H9 (cell line): ENCODE data around the gene POU2F1. TPM values are rescaled to one million over a fixed set of nuclear protein-coding genes. Genes with fewer than 3 reads are reported as not detected.

Experiments used
- DNase-seq: peaks from one replicate; pipeline ENCODE4 v3.0.0-alpha.2; 2017
- H2AFZ ChIP-seq: one replicate; pipeline ENCODE4 v1.6.1; 2013; ENCODE audit warnings: mild to moderate bottlenecking, low read length, control low read depth, moderate library complexity
- H2AK5ac ChIP-seq: 2 replicates; pipeline ENCODE4 v1.6.1; 2013; ENCODE audit warnings: low read length, control low read depth, mixed read lengths; ENCODE audit not compliant: insufficient read length
- H2BK120ac ChIP-seq: one replicate; pipeline ENCODE4 v1.6.1; 2013; ENCODE audit warnings: low read depth, mild to moderate bottlenecking, low read length, control low read depth, inconsistent platforms; ENCODE audit not compliant: poor library complexity, severe bottlenecking
- H2BK12ac ChIP-seq: 2 replicates; pipeline ENCODE4 v1.6.1; 2013; ENCODE audit warnings: low read length, control low read depth, mixed read lengths, low read depth; ENCODE audit not compliant: insufficient read length
- H2BK15ac ChIP-seq: 2 replicates; pipeline ENCODE4 v1.6.1; 2013; ENCODE audit warnings: low read depth, low read length, control low read depth
- H2BK20ac ChIP-seq: one replicate; pipeline ENCODE4 v1.6.1; 2013; ENCODE audit warnings: low read depth, mild to moderate bottlenecking, low read length, control low read depth, inconsistent platforms; ENCODE audit not compliant: poor library complexity, severe bottlenecking
- H2BK5ac ChIP-seq: 2 replicates; pipeline ENCODE4 v1.6.1; 2013; ENCODE audit warnings: low read length, control low read depth, mixed read lengths; ENCODE audit not compliant: insufficient read length
- H3K14ac ChIP-seq: 2 replicates; pipeline ENCODE4 v1.6.1; 2013; ENCODE audit warnings: low read length, control low read depth; ENCODE audit not compliant: insufficient read depth
- H3K18ac ChIP-seq: 2 replicates; pipeline ENCODE4 v1.6.1; 2013; ENCODE audit warnings: low read depth, mild to moderate bottlenecking, mixed read lengths, low read length, control low read depth; ENCODE audit not compliant: insufficient read length
- H3K23ac ChIP-seq: 2 replicates; pipeline ENCODE4 v1.6.1; 2013; ENCODE audit warnings: low read length, control low read depth, mixed read lengths, low read depth; ENCODE audit not compliant: insufficient read length
- H3K23me2 ChIP-seq: 2 replicates; pipeline ENCODE4 v1.6.1; 2013; ENCODE audit warnings: low read depth, mild to moderate bottlenecking, mixed read lengths, low read length, control low read depth; ENCODE audit not compliant: insufficient read length, poor library complexity, severe bottlenecking
- H3K27ac ChIP-seq: 2 replicates; pipeline ENCODE4 v1.5.1; 2013; ENCODE audit warnings: low read length, control low read depth, mixed read lengths, low read depth; ENCODE audit not compliant: insufficient read length
- H3K27me3 ChIP-seq: 2 replicates; pipeline ENCODE4 v1.6.1; 2013; ENCODE audit warnings: low read length, control low read depth, inconsistent platforms; ENCODE audit not compliant: insufficient read depth
- H3K4ac ChIP-seq: 2 replicates; pipeline ENCODE4 v1.6.1; 2013; ENCODE audit warnings: low read depth, mild to moderate bottlenecking, control low read depth, inconsistent platforms, low read length, moderate library complexity
- H3K4me1 ChIP-seq: 2 replicates; pipeline ENCODE4 v1.6.1; 2013; ENCODE audit warnings: low read length, control low read depth, inconsistent platforms; ENCODE audit not compliant: insufficient read depth
- H3K4me2 ChIP-seq: 2 replicates; pipeline ENCODE4 v1.6.1; 2013; ENCODE audit warnings: low read length, control low read depth, mixed read lengths; ENCODE audit not compliant: insufficient read length, insufficient read depth
- H3K56ac ChIP-seq: 2 replicates; pipeline ENCODE4 v1.6.1; 2013; ENCODE audit warnings: low read depth, mild to moderate bottlenecking, mixed read lengths, low read length, control low read depth; ENCODE audit not compliant: insufficient read length
- H3K79me1 ChIP-seq: 2 replicates; pipeline ENCODE4 v1.6.1; 2013; ENCODE audit warnings: low read depth, mild to moderate bottlenecking, moderate library complexity, low read length, control low read depth, inconsistent platforms; ENCODE audit not compliant: insufficient read depth, poor library complexity, severe bottlenecking
- H3K79me2 ChIP-seq: 2 replicates; pipeline ENCODE4 v1.6.1; 2013; ENCODE audit warnings: low read length, control low read depth, inconsistent platforms; ENCODE audit not compliant: insufficient read depth
- H3K9ac ChIP-seq: 2 replicates; pipeline ENCODE4 v1.6.1; 2013; ENCODE audit warnings: low read length, control low read depth, mixed read lengths; ENCODE audit not compliant: insufficient read length; ENCODE audit errors: extremely low read depth
- H3K9me3 ChIP-seq: one replicate; pipeline ENCODE4 v1.6.1; 2013; ENCODE audit warnings: low read depth, low read length, inconsistent platforms; ENCODE audit not compliant: control insufficient read depth
- H3T11ph ChIP-seq: one replicate; pipeline ENCODE4 v1.6.1; 2013; ENCODE audit warnings: mild to moderate bottlenecking, low read length, control low read depth, inconsistent platforms
- H4K20me1 ChIP-seq: one replicate; pipeline ENCODE4 v1.6.1; 2013; ENCODE audit not compliant: control insufficient read depth, insufficient read length, insufficient read depth
- H4K5ac ChIP-seq: 2 replicates; pipeline ENCODE4 v1.6.1; 2013; ENCODE audit warnings: low read depth, mild to moderate bottlenecking, mixed read lengths, low read length, control low read depth; ENCODE audit not compliant: insufficient read length
- H4K8ac ChIP-seq: replicated peaks from 2 replicates; pipeline ENCODE4 v1.6.1; 2013; ENCODE audit warnings: low read length, control low read depth, mixed read lengths, low read depth; ENCODE audit not compliant: insufficient read length
- H4K91ac ChIP-seq: 2 replicates; pipeline ENCODE4 v1.6.1; 2013; ENCODE audit warnings: low read depth, mild to moderate bottlenecking, moderate library complexity, mixed read lengths, low read length, control low read depth; ENCODE audit not compliant: insufficient read length
- H3K27ac Mint-ChIP-seq, 3 experiments: 2 replicates in 2 of 3; 3 replicates in 1 of 3; pipeline ENCODE4 v1.8.0; 2020 to 2021; ENCODE audit warnings: mixed read lengths in 3 of 3, mild to moderate bottlenecking in 1 of 3, moderate library complexity in 1 of 3
- H3K27me3 Mint-ChIP-seq: 2 replicates; pipeline ENCODE4 v1.8.0; 2021; ENCODE audit warnings: low read depth, mild to moderate bottlenecking, moderate library complexity, mixed read lengths
- H3K36me3 Mint-ChIP-seq, 3 experiments: 2 replicates in 2 of 3; 3 replicates in 1 of 3; pipeline ENCODE4 v1.8.0; 2020 to 2021; ENCODE audit warnings: low read depth in 3 of 3, mixed read lengths in 3 of 3; ENCODE audit not compliant: insufficient read depth in 1 of 3
- H3K4me1 Mint-ChIP-seq, 2 experiments: 2 replicates each; pipeline ENCODE4 v1.8.0; 2020; ENCODE audit warnings: mixed read lengths in 2 of 2
- H3K4me3 Mint-ChIP-seq, 2 experiments: 2 replicates in 1 of 2; 3 replicates in 1 of 2; pipeline ENCODE4 v1.8.0; 2020 to 2021; ENCODE audit warnings: mild to moderate bottlenecking in 2 of 2, mixed read lengths in 2 of 2, moderate library complexity in 1 of 2
- H3K9me3 Mint-ChIP-seq, 2 experiments: 2 replicates in 1 of 2; 3 replicates in 1 of 2; pipeline ENCODE4 v1.8.0; 2020; ENCODE audit warnings: mild to moderate bottlenecking in 2 of 2, mixed read lengths in 2 of 2, moderate library complexity in 1 of 2
- WGBS: extraction: QIAGEN DNeasy Blood & Tissue Kit; methylation state at CpG from one replicate; pipeline ENCODE4 v1.1.7; 2013; ENCODE audit warnings: missing lambda C conversion rate, low lambda C conversion rate, mixed read lengths; ENCODE audit not compliant: insufficient read length; ENCODE audit errors: extremely low coverage; 5-methylcytosine and 5-hydroxymethylcytosine counted together
- total RNA-seq: library from RNA; stranded (reverse); gene quantifications from 2 replicates; pipeline ENCODE4 v1.2.1, GENCODE V29; 2021
- TF ChIP-seq, protein P1 (sequence below): fragments of 200-600 bp; sonication (generic); conservative IDR thresholded peaks from 3 replicates; pipeline ENCODE4 v1.8.0; 2021; ENCODE audit warnings: antibody characterized with exemption, mild to moderate bottlenecking

Gene POU2F1
- total RNA-seq, 1 experiment from 2014 or later: 62.5 TPM

GRCh38 chr1:167344112-167344511, 123.4 kb downstream of the POU2F1 start:
- peaks cover 2% of the 10 kb centered on the region; the same call in 1 of the 2 replicates for H3K79me2 ChIP-seq
- no peak overlapping the region for H3K4me2 ChIP-seq

More at GRCh38 chr1:167344112-167344511, 123.4 kb downstream of the POU2F1 start:
- Histone ChIP-seq H3K4ac (no peak overlapping the region), H3K56ac (no peak overlapping the region), H3K27me3 (no peaks in the 10 kb centered on the region), H3K23ac (no peak overlapping the region), H2BK5ac (no peak overlapping the region), H2BK15ac (no peak overlapping the region), H3K9ac (no peak overlapping the region), H2BK120ac (no peak overlapping the region), H3K79me1 (peaks cover 3% of the 10 kb centered on the region), H4K91ac (no peak overlapping the region), H3K14ac (no peak overlapping the region), H3K23me2 (no peaks in the 10 kb centered on the region), H3T11ph (no peak overlapping the region), H2BK12ac (no peak overlapping the region), H4K20me1 (no peaks in the 10 kb centered on the region), H4K8ac (no peak overlapping the region), H3K9me3 (no peaks in the 10 kb centered on the region), H3K18ac (no peak overlapping the region), H2AFZ (no peak overlapping the region), H3K4me1 (no peaks in the 10 kb centered on the region; the same call in 1 of the 2 replicates), H3K27ac (no peak overlapping the region), H4K5ac (no peak overlapping the region), H2BK20ac (no peak overlapping the region), H2AK5ac (no peak overlapping the region)
- peaks cover 20 to 26% (median 21%) of the 10 kb centered on the region in 3 experiments for H3K36me3 Mint-ChIP-seq
- H3K9me3 Mint-ChIP-seq: peaks cover 4 to 10% of the 10 kb centered on the region in 2 experiments; a peak in 4 of 5 replicates
- no peak overlapping the region; a peak in 1 of 7 replicates for H3K27ac Mint-ChIP-seq
- H3K4me3 Mint-ChIP-seq: no peak overlapping the region
- no peak for DNase-seq
- no peaks in the 10 kb centered on the region for H3K27me3 Mint-ChIP-seq
- TF ChIP-seq, protein P1, sequence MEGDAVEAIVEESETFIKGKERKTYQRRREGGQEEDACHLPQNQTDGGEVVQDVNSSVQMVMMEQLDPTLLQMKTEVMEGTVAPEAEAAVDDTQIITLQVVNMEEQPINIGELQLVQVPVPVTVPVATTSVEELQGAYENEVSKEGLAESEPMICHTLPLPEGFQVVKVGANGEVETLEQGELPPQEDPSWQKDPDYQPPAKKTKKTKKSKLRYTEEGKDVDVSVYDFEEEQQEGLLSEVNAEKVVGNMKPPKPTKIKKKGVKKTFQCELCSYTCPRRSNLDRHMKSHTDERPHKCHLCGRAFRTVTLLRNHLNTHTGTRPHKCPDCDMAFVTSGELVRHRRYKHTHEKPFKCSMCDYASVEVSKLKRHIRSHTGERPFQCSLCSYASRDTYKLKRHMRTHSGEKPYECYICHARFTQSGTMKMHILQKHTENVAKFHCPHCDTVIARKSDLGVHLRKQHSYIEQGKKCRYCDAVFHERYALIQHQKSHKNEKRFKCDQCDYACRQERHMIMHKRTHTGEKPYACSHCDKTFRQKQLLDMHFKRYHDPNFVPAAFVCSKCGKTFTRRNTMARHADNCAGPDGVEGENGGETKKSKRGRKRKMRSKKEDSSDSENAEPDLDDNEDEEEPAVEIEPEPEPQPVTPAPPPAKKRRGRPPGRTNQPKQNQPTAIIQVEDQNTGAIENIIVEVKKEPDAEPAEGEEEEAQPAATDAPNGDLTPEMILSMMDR: no peak
- peaks cover 21 to 24% of the 10 kb centered on the region in 2 experiments for H3K4me1 Mint-ChIP-seq
- no CpG with 5 or more reads among the region's 1 CpG for WGBS
